HG02973 (cell line): Measurements from ENCODE around the gene UBE2C.

Source experiments
- ATAC-seq: cut with Tn5 transposase; IDR thresholded peaks from one replicate; pipeline ENCODE4 v1.9.1; 2021; ENCODE audit warnings: moderate library complexity; ENCODE audit not compliant: unreplicated experiment

The UBE2C gene

DNA sequence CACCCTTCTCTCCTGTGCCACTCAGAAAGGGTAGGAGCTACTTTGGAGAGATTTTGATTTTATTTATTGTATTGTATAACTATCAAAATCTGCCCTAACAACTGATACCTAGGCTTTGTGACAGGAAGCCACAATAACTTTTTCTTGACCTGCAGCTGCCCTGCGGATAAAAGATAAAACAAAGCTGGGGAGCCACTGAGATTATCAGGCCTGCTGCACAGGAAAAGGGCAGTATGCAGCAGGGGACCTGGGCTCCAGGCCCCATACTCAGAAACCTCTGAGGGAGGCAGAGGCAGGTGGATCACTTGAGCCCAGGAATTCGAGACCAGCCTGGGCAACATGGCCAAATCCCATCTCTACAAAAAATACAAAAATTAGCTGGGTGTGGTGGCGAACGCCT lies 20.2 kb downstream of the UBE2C start:
- ATAC-seq = no peak

DNA sequence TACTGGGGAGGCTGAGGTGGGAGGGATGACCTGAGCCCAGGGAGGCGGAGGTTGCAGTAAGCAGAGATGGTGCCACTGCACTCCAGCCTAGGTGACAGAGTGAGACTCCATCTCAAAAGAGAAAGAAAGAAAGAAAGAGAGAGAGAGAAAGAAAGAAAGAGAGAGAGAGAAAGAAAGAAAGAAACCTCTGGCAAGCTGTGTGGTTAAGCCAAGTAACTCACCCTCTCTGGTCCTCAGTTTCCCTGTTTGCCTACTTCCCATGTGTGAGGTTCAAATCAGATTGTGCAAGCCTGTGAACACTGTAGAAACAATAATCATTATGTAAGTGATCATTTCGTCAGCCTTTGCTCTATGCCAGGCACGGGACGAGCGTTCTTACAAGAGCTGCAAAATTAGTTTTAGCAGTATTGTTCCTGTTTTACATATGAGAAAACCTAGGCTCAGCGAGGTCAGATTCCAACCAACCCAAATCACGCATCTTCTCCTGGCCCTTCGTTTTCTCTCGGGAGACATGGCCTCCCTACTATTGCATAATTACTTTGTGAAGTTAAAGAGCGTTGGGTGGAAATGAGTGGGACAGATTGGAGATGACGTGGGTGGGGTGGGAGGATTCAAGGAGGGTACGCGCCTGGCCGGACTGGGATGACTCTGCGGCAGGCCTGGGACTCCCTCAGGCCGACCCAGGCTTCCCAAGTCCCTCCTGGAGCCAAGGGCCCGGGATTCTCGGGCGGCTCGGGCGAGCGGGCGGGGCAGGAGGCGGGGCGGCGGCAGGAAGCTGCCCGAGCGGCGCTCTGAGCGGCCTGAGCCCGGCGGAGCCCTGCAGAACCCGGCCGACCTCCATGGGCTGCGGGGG lies 20.8 kb downstream of the UBE2C start, which contains the start of gene SNX21:
SNX21 (plus strand) TSS at position 770 of the 853 bp plus-strand sequence. CDS start 121 bp downstream, outside the sequence.
- peak; percentile 40 for ATAC-seq

DNA sequence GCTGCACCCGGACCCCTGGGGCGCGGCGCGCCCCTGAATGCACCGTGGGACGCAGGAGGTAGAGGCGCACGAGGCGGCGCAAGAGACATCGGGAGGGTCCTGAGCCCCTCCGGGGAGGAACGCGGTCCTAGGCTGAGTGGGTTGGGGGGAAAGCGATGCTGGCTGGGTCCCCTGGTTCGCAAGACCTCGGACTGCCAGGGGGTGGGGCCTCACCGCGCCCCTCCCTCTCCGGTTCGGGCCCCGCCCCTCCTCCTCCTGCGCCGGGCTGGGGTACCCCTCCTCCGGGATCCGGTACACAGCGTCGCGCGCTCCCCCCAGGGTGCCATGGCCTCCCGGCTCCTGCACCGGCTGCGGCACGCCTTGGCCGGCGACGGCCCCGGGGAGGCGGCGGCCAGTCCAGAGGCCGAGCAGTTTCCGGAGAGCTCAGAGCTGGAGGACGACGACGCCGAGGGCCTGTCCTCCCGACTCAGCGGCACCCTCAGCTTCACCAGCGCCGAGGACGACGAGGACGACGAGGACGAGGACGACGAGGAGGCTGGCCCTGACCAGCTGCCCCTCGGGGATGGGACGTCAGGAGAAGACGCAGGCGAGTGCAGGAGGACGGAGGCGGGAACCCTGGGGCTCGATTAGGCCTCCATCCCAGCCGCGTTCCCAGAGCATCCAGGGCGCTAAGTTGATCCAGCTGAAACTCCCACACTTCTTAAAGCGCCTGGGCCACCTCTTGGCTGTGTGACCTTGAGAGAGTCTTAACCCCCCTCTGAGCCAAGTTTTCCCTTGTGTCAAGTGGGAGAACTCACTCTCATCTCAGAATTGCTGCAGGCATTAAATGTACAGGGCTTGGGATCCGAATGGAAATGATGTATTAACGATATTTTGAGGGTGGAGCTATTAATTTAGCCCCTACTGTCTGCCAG lies 21.7 kb downstream of the UBE2C start:
- peak; percentile 27 for ATAC-seq

DNA sequence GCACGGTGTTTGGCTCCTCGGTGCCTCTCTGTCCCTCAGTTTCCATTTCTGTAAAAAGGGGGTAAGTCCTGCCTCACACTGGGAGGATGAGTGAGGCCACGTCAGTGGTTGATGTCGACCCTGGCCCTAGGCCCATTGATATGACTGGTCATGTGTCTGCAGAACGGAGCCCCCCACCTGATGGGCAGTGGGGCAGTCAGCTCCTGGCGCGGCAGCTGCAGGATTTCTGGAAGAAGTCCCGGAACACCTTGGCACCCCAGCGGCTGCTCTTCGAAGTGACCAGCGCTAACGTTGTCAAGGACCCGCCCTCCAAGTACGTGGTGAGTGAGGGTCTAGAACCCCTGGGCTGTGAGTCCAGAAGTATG lies 22.3 kb downstream of the UBE2C start:
- no peak for ATAC-seq

DNA sequence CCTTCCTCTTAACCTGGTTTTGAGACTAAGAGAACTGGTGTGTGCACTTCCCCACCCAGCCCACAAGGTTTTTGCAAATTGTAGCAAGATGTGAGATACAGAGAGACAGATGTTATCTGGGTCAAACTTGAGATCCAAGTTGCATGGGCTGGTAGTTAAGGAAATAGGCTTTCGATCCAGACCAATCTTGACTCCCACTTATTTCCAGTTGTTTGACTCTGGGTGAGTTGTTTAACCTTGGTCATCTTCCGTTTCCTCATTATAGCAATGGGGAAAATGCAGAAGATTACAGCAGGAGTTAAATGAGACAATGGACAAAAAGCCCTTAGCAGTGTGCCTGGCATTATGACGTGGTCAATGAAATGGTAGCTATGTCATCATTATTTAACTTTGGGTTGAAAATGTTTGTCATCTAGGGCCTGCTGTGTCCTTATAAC lies 22.9 kb downstream of the UBE2C start:
- ATAC-seq = no peak

DNA sequence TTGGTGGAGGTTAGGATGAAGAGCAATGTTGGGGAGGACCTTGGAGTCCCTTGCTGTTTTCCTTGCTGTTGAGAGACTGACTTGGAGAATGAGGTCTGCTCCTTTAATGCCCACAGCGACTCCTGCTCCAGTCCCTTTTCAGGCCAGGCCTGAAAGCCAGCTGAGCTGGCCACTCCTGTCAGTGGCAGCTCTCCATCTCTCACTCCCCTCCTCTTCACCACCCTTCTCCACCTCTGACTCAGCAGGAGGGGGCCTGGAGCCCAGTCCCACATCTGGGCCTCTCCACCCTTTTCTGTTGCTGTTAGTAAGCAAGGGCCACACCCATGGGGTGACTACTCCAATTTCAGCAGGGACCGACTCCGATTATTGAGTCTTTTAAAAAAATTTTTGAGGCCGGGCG lies 23.4 kb downstream of the UBE2C start:
- ATAC-seq = no peak

DNA sequence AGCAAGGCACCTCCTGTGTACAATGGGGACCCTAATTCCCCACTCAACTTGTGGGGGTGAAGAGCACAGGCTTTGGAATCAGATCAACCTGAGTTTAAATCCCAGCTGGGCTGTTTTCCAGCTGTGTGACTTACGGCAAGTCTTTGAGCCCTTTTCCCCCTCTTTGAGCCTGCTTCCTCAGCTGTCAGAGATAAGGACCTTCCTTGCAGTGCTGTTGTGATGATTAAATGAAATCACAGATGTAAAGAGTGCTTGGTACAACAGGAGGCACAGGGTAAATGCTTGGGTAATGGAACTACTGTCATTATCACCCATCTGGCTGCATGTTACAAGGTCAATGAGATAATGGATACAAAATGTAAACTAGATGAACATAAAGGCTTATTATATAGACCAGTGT lies 24.4 kb downstream of the UBE2C start:
- no peak for ATAC-seq

DNA sequence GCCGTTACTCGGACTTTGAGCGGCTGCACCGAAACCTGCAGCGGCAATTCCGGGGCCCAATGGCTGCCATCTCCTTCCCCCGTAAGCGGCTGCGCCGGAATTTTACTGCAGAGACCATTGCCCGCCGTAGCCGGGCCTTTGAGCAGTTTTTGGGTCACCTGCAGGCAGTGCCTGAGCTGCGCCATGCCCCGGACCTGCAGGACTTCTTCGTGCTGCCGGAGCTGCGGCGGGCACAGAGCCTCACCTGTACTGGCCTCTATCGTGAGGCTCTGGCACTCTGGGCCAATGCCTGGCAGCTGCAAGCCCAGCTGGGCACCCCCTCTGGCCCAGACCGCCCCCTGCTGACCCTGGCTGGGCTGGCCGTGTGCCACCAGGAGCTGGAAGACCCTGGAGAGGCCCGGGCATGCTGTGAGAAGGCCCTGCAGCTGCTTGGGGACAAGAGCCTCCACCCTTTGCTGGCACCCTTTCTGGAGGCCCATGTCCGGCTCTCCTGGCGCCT lies 28.3 kb downstream of the UBE2C start:
- no peak for ATAC-seq

DNA sequence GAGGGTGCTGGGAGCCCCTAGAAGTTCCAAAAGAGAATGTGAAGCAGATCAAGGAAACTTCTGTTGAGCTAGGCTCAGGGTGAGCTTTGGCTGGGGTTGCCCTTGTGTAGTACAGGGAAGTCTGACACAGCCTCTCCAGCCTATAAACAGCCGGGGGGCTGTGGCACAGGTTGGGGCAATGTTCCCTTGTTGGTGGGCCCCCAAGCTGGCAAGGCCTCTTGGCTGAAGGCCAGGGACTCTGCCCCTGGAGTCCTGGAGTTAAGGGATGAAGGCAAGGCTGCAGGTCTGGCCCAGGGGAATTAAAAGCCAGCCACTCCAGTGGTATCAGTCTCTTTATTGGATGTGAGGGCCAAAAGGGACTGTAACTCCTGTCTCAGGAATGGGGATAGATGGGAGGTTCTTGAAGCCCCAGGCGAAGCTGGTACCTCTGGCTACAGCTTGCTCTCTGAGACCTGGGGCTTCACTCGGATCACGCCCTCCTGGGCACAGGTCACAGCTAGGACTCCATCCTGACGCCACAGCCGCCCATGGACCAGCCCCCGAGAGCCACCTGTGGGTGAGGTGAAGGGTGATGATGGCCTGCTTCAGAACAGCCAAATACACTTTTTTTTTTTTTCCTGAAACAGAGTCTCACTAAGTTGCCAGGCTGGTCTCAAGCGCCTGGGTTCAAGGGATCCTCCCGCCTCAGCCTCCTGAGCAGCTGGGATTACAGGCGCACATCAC lies 29.1 kb downstream of the UBE2C start:
- ATAC-seq = no peak

DNA sequence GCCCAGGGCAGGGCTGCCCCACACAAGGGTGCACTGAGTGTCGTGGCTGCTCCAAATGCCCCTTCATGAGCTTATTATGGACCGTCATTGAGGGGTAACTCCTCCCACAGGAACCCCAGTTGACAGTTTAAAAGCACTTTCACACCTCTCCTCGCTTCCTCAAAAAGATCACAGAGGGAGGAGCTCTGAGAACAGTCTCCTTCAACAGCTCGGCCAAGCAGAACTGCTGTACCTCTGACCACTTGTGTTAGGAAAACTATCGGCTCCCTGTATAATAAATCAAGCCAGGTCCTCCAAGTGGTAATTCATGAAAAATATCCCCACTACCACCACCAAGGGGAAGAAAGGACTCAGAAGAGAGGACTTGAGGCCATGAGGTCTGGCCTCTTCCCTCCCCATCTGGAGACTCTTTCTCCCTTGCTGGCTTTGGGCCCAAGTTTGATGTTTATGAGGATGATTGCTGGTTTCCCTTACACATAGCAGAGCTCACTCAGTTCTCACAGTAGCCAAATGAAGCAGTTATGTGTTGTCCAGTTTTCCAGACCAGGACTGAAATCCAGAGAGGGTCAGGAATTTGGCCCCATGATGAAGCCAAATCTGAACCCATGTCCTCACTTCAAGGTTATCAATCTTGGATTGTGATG lies 29.8 kb downstream of the UBE2C start:
- ATAC-seq = no peak

DNA sequence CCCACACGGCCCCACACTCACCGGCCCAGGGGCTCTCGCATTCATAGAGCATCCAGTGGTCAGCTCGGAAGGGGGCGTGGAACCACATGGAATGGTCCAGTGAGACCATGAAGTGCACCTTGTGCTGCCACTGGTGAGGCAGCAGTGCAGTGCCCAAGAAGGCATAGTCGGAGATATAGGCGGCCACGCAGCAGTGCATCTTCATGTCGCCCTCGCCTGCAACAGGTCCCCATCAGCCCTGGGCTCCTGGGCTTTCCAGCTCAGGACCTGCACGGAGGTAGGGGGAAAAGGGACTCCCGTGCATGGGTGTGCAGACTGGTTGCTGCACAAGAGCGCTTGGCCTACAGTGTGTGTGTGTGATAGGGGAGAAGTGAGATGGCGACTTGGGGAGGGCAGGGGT lies 31.1 kb downstream of the UBE2C start:
- no peak for ATAC-seq

DNA sequence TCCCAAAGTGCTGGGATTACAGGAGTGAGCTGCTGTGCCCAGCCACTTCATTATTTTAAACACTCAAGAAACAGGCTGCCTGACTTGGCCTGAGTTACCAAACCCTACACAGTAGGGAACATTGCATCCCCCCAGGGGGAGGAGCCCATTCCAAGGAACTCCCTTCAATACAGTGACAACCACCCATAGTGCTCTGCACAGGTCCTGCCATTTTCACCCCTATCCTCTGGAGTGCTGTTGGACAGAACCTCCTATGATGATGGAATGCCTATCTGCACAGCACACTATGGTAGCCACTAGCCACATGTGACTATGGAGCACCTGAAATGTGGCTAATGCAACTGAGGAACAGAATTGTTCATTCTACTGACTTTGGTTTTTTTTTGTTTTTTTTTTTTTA lies 33.0 kb downstream of the UBE2C start:
- no peak for ATAC-seq

DNA sequence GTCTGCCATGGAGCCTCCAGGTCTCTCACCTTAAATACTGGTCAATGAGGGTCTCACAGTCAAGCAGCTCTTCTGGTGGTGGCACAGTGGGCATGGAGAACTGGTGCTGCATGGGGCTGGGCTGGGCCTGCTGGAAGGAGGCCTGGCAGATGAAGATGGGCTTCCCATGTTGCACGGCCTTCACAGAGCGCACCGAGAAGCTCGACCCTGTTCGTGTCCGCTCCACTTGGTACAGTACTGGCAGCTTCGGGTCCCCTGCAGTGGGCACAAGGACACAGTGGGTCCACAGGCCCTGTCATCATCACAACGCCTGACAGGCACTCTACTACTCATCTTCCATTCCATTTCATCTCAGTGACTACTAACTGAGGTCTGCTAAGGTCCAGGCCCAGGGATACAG lies 36.0 kb downstream of the UBE2C start:
- no peak for ATAC-seq

DNA sequence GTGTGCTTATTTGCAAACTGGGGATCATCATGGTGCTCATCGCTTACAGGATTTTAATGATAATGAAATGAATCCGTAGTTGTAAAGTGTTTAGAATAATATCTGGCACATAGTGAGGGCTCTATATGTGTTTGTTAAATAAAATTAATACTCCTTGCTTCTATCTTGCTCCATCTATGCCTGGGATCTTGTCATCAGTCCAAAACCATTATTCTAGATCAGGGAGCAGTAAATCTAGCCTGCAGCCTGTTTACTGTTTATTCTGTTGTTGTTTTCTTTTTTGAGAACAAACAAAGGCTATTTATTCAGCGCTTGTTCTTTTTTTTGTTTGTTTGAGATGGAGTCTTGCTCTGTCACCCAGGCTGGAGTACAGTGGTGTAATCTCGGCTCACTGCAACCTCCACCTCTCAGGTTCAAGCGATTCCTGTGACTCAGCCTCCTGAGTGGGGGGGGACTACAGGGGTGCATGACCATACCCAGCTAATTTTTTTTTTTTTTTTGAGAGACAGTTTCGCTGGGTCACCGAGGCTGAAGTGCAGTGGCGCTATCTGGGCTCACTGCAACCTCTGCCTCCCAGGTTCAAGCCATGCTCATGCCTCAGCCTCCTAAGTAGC lies 36.6 kb downstream of the UBE2C start:
- no peak for ATAC-seq

DNA sequence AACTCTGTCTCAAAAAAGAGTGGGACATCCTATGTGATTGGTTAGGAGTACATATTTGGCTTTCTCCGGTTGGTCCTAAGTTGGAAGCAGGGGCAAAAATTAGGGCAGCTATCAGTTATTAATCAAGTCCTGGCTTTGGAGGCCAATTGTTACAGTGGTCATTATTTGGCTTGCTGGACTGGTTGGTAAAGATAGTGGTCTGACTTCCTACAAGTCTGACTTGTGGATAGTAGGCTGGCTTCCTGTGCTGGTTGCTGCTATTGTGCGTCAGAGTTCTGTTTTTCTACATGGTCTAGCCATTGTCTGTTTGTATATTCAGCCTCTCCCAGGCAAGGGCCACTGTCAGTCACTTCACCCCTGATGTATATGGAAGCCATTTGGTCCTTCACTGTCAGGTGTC lies 37.8 kb downstream of the UBE2C start:
- no peak for ATAC-seq

DNA sequence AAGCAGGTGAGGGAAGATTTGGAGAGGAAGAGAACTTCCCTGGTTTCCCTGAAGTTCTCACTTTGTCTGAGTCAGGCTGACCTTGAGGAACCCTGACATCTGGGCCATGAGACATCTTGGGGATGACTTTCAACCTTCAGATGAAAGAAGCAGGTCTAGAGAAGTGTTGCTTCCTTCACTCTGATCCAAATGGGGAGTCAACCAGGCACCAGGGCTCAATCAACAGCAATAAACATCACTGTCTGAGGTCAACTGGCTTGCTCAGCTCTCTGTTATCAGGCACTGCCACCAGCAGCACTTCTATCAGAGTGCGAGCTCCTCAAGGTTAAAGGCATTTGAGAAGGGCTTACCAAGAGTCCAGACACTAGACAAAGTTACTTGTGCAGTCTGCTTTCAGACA lies 38.5 kb downstream of the UBE2C start:
- no peak for ATAC-seq

DNA sequence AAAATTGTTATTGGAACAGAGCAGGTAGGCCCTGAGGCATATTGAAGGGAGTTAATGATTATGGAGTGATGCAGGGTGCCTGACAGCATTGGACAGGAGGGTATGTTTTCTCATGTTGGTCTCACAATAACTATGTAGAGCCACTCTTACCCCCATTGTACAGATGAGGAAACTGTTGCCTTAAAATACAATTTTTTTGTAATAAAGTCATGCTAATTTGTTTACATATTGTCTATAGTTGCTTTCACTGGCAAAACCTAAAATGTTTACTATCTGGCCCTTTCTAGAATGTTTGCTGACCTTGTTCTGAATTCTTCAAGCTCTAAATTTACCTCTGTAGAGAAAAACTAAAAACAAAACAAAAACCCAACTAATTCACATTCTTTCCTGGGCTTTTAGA lies 39.1 kb downstream of the UBE2C start:
- no peak for ATAC-seq

DNA sequence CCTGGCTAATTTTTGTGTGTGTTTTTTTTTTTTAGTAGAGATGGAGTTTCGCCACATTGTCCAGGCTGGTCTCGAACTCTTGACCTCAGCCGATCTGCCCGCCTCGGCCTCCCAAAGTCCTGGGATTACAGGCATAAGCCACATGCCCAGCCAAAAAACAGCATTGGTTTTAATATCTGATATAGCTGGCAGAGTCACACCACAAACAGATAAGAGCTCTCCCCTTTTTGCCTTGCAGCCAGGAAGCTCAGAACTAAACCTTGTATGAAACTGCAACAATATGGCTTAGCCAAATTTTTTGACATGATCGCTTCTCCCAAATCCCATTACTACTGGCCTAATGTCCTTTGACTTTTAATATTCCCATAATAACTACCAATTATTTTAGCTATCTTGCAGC lies 39.9 kb downstream of the UBE2C start:
- no peak for ATAC-seq

DNA sequence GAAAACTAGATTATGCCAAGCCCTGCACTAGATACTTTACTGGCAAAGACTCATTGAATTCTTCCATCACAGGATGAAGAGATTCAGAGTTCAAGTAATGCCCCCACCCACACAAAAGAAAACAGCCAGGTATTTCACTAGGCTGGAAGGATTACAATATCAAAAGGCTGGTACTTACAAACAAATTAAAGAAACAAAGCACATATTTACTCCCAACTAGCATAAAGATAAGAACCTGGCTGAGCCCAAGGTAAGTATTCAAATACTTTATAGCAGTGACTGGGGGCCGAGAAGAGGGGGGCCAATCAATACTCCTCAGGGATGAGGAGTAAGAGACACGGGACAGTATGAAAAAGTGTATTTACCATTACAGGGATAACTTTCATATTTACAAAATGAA lies 41.0 kb downstream of the UBE2C start:
- no peak for ATAC-seq
